HAP-1 (cell line): ENCODE measurements around the gene SPAG17.

Source experiments
- DNase-seq, 2 experiments: peaks; one replicate each; pipeline ENCODE4 v3.0.0-alpha.2; 2016 to 2020; ENCODE audit warnings: low spot score in 2 of 2
- H3K27me3 ChIP-seq: fragments of 250-450 bp; sonication (Bioruptor Pico); 2 replicates; pipeline ENCODE4 v1.5.1; 2020; ENCODE audit warnings: low read depth, mild to moderate bottlenecking, moderate library complexity
- H3K36me3 ChIP-seq: fragments of 250-450 bp; sonication (Bioruptor Pico); replicated peaks from 2 replicates; pipeline ENCODE4 v1.5.1; 2020; ENCODE audit warnings: mild to moderate bottlenecking
- H3K4me1 ChIP-seq: fragments of 250-450 bp; sonication (Bioruptor Pico); 2 replicates; pipeline ENCODE4 v1.5.1; 2020; ENCODE audit warnings: mild to moderate bottlenecking
- H3K4me3 ChIP-seq: fragments of 250-450 bp; sonication (Bioruptor Pico); 2 replicates; pipeline ENCODE4 v1.5.1; 2020; ENCODE audit warnings: mild to moderate bottlenecking, moderate library complexity
- H3K9me3 ChIP-seq: fragments of 250-450 bp; sonication (Bioruptor Pico); 2 replicates; pipeline ENCODE4 v1.5.1; 2020; ENCODE audit warnings: mild to moderate bottlenecking, moderate library complexity
- in situ Hi-C: fragments of 300-500 bp; cut with MboI; formaldehyde crosslinking; loops from 3 replicates; pipeline ENCODE4 v1.14.3; 2020; ENCODE audit warnings: low sequenced_read_pairs, inconsistent platforms, mixed read lengths

The SPAG17 gene

DNA sequence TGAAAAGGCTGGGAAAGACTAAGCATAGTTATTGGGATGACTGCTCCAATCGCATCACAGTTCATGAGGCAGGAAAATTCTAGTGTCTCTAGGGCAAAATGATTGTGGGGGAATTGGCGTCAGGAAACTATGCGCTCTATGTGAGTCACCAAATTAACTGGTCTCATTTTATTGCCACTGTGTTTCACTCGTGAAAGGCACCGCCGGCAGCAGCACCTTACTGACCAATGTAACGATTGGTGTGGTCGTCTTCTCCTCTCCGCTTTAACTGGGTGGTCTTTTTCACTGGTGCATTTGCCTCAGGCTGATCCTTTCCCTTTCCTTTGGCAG, 83.5 kb downstream of the SPAG17 start:
- Histone ChIP-seq H3K4me1 (no peaks in the 10 kb centered on the region), H3K9me3 (no peaks in the 10 kb centered on the region), H3K36me3 (no peaks in the 10 kb centered on the region), H3K27me3 (0 out of 2 replicates have a peak, but pooled peaks cover 6% of the 10 kb centered on the region), H3K4me3 (no peak overlapping the region)
- in situ Hi-C loops: no loop called here
- DNase-seq: no peak

- in situ Hi-C loops: no loop called here
- no peak overlapping the region for H3K4me3 ChIP-seq
- H3K9me3 ChIP-seq: no peaks in the 10 kb centered on the region
- no peak for DNase-seq
- H3K27me3 ChIP-seq: 0 out of 2 replicates have a peak, but pooled peaks cover 6% of the 10 kb centered on the region
- H3K36me3 ChIP-seq: no peaks in the 10 kb centered on the region
- no peaks in the 10 kb centered on the region for H3K4me1 ChIP-seq
These were observed 84.1 kb downstream of the SPAG17 start for GRCh38 chr1:118100686-118101514.

- no peaks in the 10 kb centered on the region for H3K36me3 ChIP-seq
- 0 out of 2 replicates have a peak, but pooled peaks cover 6% of the 10 kb centered on the region for H3K27me3 ChIP-seq
- in situ Hi-C loops: no loop called here
- H3K9me3 ChIP-seq: no peaks in the 10 kb centered on the region
- DNase-seq: no peak
- H3K4me3 ChIP-seq: no peak overlapping the region
- no peaks in the 10 kb centered on the region for H3K4me1 ChIP-seq
These were observed 85.3 kb downstream of the SPAG17 start for GRCh38 chr1:118099686-118100085.

DNA sequence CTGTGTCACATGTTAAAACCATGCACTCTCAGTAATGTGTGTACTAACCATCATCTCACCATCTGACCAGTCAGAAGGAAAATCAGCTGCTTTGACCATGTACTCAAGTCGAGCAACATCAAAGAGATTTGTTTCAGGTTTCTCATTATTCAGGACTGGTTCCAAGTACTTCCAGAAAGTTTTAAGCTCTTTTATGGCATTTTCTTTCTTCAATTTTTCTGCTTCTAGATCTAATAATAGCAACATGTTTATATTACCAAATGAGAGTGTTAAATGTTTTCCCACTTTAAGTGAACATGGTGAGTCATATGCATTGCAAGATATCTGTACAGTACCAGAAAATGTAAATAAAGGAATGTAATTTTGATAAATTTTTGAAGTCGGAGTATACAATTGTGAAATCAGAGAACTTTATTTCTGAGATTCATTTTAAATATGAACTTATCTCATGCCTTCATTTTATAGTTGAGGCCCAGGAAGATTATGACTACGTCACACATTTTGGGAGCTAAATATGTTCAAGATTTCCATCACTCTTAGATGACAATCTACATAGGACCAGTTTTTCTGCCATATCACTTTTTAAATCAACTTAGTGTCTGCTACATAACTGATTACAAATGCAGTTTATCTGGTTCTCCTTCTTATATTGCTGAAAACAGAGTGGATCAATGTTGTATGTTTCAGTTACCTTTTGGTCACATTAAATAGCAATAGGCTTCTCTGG, 87.2 kb downstream of the SPAG17 start:
- no peaks in the 10 kb centered on the region for H3K36me3 ChIP-seq
- H3K4me3 ChIP-seq: no peak overlapping the region
- in situ Hi-C loops: no loop called here
- no peak for DNase-seq
- H3K9me3 ChIP-seq: no peaks in the 10 kb centered on the region
- no peaks in the 10 kb centered on the region for H3K4me1 ChIP-seq
- 0 out of 2 replicates have a peak, but pooled peaks cover 6% of the 10 kb centered on the region for H3K27me3 ChIP-seq

GRCh38 chr1:118093017-118093416, 92.0 kb downstream of the SPAG17 start:
- in situ Hi-C loops: no loop called here
- H3K4me3 ChIP-seq: no peak overlapping the region
- no peaks in the 10 kb centered on the region for H3K36me3 ChIP-seq
- no peaks in the 10 kb centered on the region for H3K27me3 ChIP-seq
- DNase-seq: no peak
- H3K9me3 ChIP-seq: no peaks in the 10 kb centered on the region
- no peaks in the 10 kb centered on the region for H3K4me1 ChIP-seq

GRCh38 chr1:118090130-118090529, 94.9 kb downstream of the SPAG17 start:
- Histone ChIP-seq H3K27me3 (no peaks in the 10 kb centered on the region), H3K4me1 (no peaks in the 10 kb centered on the region), H3K9me3 (no peaks in the 10 kb centered on the region), H3K4me3 (no peak overlapping the region), H3K36me3 (no peaks in the 10 kb centered on the region)
- in situ Hi-C loops: no loop called here
- no peak for DNase-seq

DNA sequence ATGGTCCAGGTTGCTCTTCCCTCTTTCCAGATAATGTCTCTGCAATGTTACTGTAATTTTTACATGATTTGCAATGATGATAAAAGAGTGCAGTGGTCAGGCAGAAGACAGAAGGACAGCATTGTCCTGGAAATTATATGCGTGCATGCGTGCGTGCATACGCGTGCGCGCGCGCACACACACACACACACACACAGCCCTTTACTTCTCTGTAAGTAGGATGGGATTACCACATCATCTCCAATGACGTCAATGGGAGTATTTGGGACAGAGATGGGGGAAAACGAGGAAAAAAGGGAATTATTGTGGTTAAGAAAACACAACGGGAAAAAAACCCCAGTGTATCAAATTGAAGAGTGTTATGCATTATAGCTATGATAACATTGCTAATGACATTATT, 99.7 kb downstream of the SPAG17 start:
- Histone ChIP-seq H3K36me3 (no peaks in the 10 kb centered on the region), H3K4me1 (no peaks in the 10 kb centered on the region), H3K27me3 (no peaks in the 10 kb centered on the region), H3K9me3 (no peaks in the 10 kb centered on the region), H3K4me3 (no peak overlapping the region)
- DNase-seq: no peak
- in situ Hi-C loops: no loop called here

- Histone ChIP-seq H3K9me3 (no peaks in the 10 kb centered on the region), H3K4me3 (no peak overlapping the region), H3K4me1 (no peaks in the 10 kb centered on the region), H3K36me3 (no peaks in the 10 kb centered on the region), H3K27me3 (no peaks in the 10 kb centered on the region)
- in situ Hi-C loops: no loop called here
- DNase-seq: no peak
These were observed 100.6 kb downstream of the SPAG17 start for GRCh38 chr1:118084400-118084799.

- no peaks in the 10 kb centered on the region for H3K9me3 ChIP-seq
- no peak for DNase-seq
- H3K36me3 ChIP-seq: no peaks in the 10 kb centered on the region
- H3K4me1 ChIP-seq: no peaks in the 10 kb centered on the region
- H3K27me3 ChIP-seq: no peaks in the 10 kb centered on the region
- in situ Hi-C loops: no loop called here
- no peak overlapping the region for H3K4me3 ChIP-seq
These were observed 102.0 kb downstream of the SPAG17 start for GRCh38 chr1:118082984-118083383.

GRCh38 chr1:118081387-118081786, 103.6 kb downstream of the SPAG17 start:
- Histone ChIP-seq H3K4me1 (no peaks in the 10 kb centered on the region), H3K36me3 (no peaks in the 10 kb centered on the region), H3K27me3 (no peaks in the 10 kb centered on the region), H3K4me3 (no peak overlapping the region), H3K9me3 (no peaks in the 10 kb centered on the region)
- DNase-seq: no peak
- in situ Hi-C loops: no loop called here

- no peaks in the 10 kb centered on the region for H3K27me3 ChIP-seq
- no peak overlapping the region for H3K4me3 ChIP-seq
- in situ Hi-C loops: no loop called here
- no peaks in the 10 kb centered on the region for H3K36me3 ChIP-seq
- H3K9me3 ChIP-seq: no peaks in the 10 kb centered on the region
- H3K4me1 ChIP-seq: no peaks in the 10 kb centered on the region
- peak; percentile 11 to 19 for DNase-seq
These were observed 107.5 kb downstream of the SPAG17 start for GRCh38 chr1:118077331-118078045.

- H3K9me3 ChIP-seq: no peaks in the 10 kb centered on the region
- no peak for DNase-seq
- in situ Hi-C loops: no loop called here
- no peak overlapping the region for H3K4me3 ChIP-seq
- no peaks in the 10 kb centered on the region for H3K36me3 ChIP-seq
- no peaks in the 10 kb centered on the region for H3K27me3 ChIP-seq
- no peaks in the 10 kb centered on the region for H3K4me1 ChIP-seq
These were observed 109.9 kb downstream of the SPAG17 start for GRCh38 chr1:118075116-118075515.

DNA sequence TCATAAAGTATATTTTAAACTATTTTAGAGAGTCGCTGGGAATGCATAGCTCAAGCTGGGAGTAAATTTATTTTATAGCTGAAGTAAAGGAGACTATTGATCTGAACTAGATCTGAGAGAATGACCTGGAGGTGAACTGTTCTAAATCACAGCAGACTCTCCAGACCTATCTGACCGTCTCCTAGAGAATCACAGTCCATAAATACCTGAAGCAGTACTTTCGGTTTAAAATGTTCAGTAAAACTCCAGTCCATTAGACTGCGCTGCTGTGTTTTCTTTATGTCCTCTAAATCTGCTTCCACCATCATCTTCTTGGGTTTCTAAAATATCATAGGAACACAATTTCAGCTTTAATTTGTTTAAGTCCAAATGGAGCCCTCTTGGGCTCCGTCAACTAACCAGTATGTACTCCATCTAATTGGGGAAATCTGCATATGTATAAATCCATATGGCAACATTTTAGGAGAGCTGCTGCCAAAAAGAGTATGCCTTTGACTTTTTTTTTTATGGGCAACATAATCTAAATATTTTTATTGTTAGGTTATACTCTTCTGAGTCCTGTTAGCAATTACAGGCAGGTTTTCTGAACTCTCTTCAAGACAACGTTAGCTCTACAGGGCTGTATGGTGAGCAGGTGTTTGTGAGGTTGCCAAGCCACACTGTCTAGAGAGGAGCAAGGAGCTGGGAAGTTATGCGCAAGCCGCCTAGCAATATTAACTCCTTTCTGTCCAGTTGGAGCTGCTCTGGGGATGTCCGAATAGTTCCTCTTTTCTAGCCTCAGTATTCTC, 111.2 kb downstream of the SPAG17 start:
- in situ Hi-C loops: no loop called here
- H3K9me3 ChIP-seq: no peaks in the 10 kb centered on the region
- no peaks in the 10 kb centered on the region for H3K27me3 ChIP-seq
- no peaks in the 10 kb centered on the region for H3K36me3 ChIP-seq
- H3K4me1 ChIP-seq: no peaks in the 10 kb centered on the region
- peak in 1 of 2 experiments; percentile 8 for DNase-seq
- no peak overlapping the region for H3K4me3 ChIP-seq
